GM23248 (cell line): ENCODE data around the gene MACROD2.

Experiments
- EZH2 ChIP-seq: fragments of 200-600 bp; sonication (generic); IDR thresholded peaks from 2 replicates; pipeline ENCODE4 v1.6.1; 2018; ENCODE audit warnings: antibody characterized with exemption, mild to moderate bottlenecking; ENCODE audit not compliant: insufficient read depth, poor library complexity, severe bottlenecking
- EZH2phosphoT487 ChIP-seq: fragments of 200-600 bp; sonication (generic); IDR thresholded peaks from 2 replicates; pipeline ENCODE4 v1.6.1; 2018; ENCODE audit warnings: antibody characterized with exemption, moderate library complexity, mild to moderate bottlenecking, low read depth; ENCODE audit not compliant: insufficient read depth

DNA sequence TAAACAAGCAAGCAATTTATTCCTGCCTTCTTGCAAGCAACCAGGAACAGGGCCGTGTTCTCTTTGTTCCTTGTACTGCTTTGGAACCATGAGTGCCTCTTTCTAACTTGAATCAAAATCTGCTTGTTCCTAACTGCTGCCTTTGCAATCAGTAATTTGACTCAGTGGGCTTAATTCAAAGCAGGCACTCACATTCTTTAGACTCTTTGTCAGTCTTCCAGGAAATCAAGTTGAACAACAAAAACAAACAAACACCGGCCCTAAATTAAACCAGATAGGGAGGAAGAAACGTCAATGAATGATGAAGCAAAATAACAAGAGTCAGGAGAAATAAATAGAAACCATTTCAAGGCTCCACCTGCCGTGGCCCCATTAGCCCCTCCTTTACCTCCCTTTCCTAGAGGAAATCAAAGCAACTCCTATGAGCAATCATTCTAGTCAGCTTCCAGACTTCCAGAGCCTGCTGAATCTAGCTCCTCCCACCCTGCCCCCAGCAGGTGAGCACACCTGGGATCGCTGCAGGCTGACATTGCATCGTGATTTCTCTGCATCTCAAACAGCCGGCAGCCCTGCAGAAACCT lies 924.3 kb downstream of the MACROD2 start:
- TF ChIP-seq EZH2 (no peak), EZH2phosphoT487 (no peak)
